Gastrocnemius medialis (tissue), 4 donors: ENCODE data around the gene ZNRD2.

ENCODE experiments used
- POLR2A ChIP-seq, 2 donors: fragments of 450-650 bp; IDR thresholded peaks; one replicate each; pipeline ENCODE4 v1.6.1; 2017; ENCODE audit warnings: antibody characterized with exemption in 2 of 2, mild to moderate bottlenecking in 2 of 2, moderate library complexity in 2 of 2
- TF ChIP-seq, protein P1 (sequence below), 5 experiments: fragments of 450-650 bp in 3 of 5; fragments of 200-600 bp in 2 of 5; sonication (generic) in 2 of 5; IDR thresholded peaks in 4 of 5; conservative IDR thresholded peaks in 1 of 5; 1 replicate in 4 of 5; 2 replicates in 1 of 5; pipeline ENCODE4 v1.5.1; 2016 to 2019; ENCODE audit warnings: antibody characterized with exemption in 5 of 5, mild to moderate bottlenecking in 3 of 5, moderate library complexity in 3 of 5

DNA sequence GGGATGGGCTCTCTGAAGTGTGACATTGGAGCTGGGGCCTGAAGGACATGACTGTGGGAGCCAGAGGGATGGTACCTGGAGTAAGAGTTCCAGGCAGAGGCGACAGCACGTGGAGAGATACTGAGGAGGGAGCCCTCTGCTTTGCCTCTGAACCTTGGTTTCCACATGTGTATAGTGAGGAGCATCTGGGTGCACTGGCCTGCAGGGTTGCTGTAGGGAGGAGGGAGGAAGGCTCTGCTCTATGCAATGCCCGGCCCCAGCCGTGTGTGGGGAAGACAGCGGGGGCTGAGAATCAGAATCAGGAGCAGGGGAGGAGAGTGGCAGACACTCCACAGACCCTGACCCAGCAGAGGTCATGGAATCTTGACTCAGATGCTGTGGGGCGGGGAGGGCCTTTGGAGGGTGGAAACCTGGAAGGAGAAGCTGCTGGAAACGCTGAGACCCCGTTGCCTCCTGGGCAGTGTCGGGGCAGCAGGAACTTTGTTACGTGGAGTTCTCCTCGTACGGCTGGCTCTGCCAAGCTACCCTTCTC, 41.4 kb upstream of the ZNRD2 start:
- TF ChIP-seq, protein P1, sequence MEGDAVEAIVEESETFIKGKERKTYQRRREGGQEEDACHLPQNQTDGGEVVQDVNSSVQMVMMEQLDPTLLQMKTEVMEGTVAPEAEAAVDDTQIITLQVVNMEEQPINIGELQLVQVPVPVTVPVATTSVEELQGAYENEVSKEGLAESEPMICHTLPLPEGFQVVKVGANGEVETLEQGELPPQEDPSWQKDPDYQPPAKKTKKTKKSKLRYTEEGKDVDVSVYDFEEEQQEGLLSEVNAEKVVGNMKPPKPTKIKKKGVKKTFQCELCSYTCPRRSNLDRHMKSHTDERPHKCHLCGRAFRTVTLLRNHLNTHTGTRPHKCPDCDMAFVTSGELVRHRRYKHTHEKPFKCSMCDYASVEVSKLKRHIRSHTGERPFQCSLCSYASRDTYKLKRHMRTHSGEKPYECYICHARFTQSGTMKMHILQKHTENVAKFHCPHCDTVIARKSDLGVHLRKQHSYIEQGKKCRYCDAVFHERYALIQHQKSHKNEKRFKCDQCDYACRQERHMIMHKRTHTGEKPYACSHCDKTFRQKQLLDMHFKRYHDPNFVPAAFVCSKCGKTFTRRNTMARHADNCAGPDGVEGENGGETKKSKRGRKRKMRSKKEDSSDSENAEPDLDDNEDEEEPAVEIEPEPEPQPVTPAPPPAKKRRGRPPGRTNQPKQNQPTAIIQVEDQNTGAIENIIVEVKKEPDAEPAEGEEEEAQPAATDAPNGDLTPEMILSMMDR (IDR thresholded peaks at IDR 0.05 in 4 of 5, conservative IDR thresholded peaks at IDR 0.05 in 1 of 5): no peak
- TF ChIP-seq POLR2A (IDR thresholded peaks at IDR 0.05): no peak
